Erythroblast (primary cell): Measurements from ENCODE around the gene MEF2B.

ENCODE experiments used
- GATA1 ChIP-seq: IDR thresholded peaks from 2 replicates; pipeline ENCODE4 v1.6.1; 2011; ENCODE audit warnings: low read depth, mild to moderate bottlenecking, control low read depth, low read length, moderate library complexity
- POLR2A ChIP-seq: IDR thresholded peaks from 2 replicates; pipeline ENCODE4 v1.6.1; 2011; ENCODE audit warnings: mild to moderate bottlenecking, low read length

- TF ChIP-seq POLR2A (no peak), GATA1 (no peak)
Measured at GRCh38 chr19:19121371-19121770, 48.7 kb downstream of the MEF2B start.
